Omental fat pad (tissue), 4 donors: ENCODE results near the gene LPCAT1. TPM values are rescaled to one million over a fixed set of nuclear protein-coding genes. Genes with fewer than 3 reads are reported as not detected.

Source experiments
- ATAC-seq: fragments of 150-250 bp; one replicate; pipeline ENCODE4 v1.9.1; 2016; ENCODE audit warnings: mild to moderate bottlenecking, moderate library complexity; ENCODE audit not compliant: low FRiP score
- DNase-seq: peaks from one replicate; pipeline ENCODE4 v3.0.0-alpha.2; 2019; ENCODE audit warnings: low spot score
- CTCF ChIP-seq, 3 donors: fragments of 450-650 bp; IDR thresholded peaks; one replicate each; pipeline ENCODE4 v1.5.1; 2016 to 2017; ENCODE audit warnings: antibody characterized with exemption in 3 of 3, mild to moderate bottlenecking in 3 of 3, moderate library complexity in 2 of 3
- total RNA-seq, 4 donors: library from RNA; depleted of rRNA; stranded (reverse); fragments of >200 nt; gene quantifications; one replicate each; pipeline ENCODE4 v1.1.0, GENCODE V29; 2016

Gene LPCAT1
- total RNA-seq, 4 donors from 2014 or later: 22.3 to 37.1 (median 34.5) TPM

- no peak for TF ChIP-seq CTCF (IDR thresholded peaks at IDR 0.05)
- DNase-seq (no peak), ATAC-seq (no peak)
Observed at GRCh38 chr5:1483856-1484729, 39.7 kb downstream of the LPCAT1 start.

- no peak for DNase-seq
- TF ChIP-seq CTCF (IDR thresholded peaks at IDR 0.05): no peak
- no peak for ATAC-seq
Observed at GRCh38 chr5:1483064-1483463, 40.7 kb downstream of the LPCAT1 start.

- DNase-seq (no peak), ATAC-seq (no peak)
- TF ChIP-seq CTCF (IDR thresholded peaks at IDR 0.05): no peak
Observed at GRCh38 chr5:1481959-1482331, 41.8 kb downstream of the LPCAT1 start.

GRCh38 chr5:1481266-1481958, 42.3 kb downstream of the LPCAT1 start:
- ATAC-seq (no peak), DNase-seq (no peak)
- TF ChIP-seq CTCF (IDR thresholded peaks at IDR 0.05): no peak

GRCh38 chr5:1480806-1481205, 43.0 kb downstream of the LPCAT1 start:
- TF ChIP-seq CTCF (IDR thresholded peaks at IDR 0.05): no peak
- no peak for ATAC-seq
- DNase-seq: no peak

GRCh38 chr5:1480217-1480616, 43.5 kb downstream of the LPCAT1 start:
- ATAC-seq: no peak
- TF ChIP-seq CTCF (IDR thresholded peaks at IDR 0.05): no peak
- DNase-seq: no peak
